LNCaP clone FGC (cell line): ENCODE results near the gene CEACAM7.
"Not testable (repeated sequence)": the region's sequence is repeated elsewhere in the genome, so short reads cannot be mapped to it uniquely, and the experiment has no call there.

Source experiments
- DNase-seq: peaks from one replicate; pipeline ENCODE4 v3.0.0-alpha.2; 2011; ENCODE audit warnings: low read depth
- H3K4me3 ChIP-seq: 2 replicates; pipeline ENCODE4 v1.5.1; 2011; ENCODE audit warnings: mild to moderate bottlenecking, low read depth, low read length, control low read depth
- TF ChIP-seq, protein P1 (sequence below): IDR thresholded peaks from 2 replicates; pipeline ENCODE4 v1.5.1; 2012; ENCODE audit warnings: mild to moderate bottlenecking; ENCODE audit not compliant: control insufficient read depth, insufficient read depth; ENCODE audit errors: extremely low read depth

CEACAM7 gene

DNA sequence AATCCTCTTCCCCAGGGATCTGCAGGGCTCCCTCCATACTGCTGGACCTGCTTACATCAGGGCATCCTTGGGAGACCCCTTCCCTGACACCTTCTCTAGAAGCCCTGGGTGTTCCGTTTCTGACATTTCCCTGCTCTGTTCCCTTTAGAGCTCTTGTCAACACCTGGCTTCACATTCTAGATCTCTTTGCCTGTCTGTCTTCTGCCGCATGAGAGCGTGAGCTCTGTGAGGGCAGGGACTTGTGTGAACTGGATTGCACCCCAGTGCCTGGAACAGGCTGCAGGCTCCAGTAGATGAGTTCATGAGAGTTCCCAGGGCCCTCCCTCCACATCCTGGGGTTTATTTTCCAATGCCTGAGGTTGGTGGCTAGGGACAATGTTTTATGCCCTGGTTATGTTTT is 651 bp downstream of the CEACAM7 start:
- DNase-seq = no peak
- no peak overlapping the region for H3K4me3 ChIP-seq
- TF ChIP-seq, protein P1, sequence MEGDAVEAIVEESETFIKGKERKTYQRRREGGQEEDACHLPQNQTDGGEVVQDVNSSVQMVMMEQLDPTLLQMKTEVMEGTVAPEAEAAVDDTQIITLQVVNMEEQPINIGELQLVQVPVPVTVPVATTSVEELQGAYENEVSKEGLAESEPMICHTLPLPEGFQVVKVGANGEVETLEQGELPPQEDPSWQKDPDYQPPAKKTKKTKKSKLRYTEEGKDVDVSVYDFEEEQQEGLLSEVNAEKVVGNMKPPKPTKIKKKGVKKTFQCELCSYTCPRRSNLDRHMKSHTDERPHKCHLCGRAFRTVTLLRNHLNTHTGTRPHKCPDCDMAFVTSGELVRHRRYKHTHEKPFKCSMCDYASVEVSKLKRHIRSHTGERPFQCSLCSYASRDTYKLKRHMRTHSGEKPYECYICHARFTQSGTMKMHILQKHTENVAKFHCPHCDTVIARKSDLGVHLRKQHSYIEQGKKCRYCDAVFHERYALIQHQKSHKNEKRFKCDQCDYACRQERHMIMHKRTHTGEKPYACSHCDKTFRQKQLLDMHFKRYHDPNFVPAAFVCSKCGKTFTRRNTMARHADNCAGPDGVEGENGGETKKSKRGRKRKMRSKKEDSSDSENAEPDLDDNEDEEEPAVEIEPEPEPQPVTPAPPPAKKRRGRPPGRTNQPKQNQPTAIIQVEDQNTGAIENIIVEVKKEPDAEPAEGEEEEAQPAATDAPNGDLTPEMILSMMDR = no peak

DNA sequence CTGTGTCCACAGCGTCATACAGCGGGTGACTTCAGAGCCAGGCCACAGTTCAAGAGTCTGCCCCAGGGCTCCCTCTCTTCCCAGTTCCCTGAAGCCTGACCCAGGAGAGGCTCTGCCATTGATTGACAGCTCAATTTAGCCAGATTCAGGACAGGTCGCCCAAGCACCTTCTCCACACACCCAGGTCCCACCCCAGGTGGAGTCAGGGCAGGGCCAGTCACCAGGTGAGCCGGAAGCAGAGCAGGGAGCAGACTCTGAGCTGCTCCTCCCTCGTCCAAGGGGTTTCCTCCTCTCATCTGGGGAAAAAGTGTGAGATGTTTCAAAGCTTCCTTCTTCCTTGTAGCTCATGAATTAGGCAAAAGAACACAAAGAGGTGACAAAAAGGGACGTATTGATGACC is 5.6 kb downstream of the CEACAM7 start:
- no peak overlapping the region for H3K4me3 ChIP-seq
- TF ChIP-seq, protein P1 = no peak
- no peak for DNase-seq

DNA sequence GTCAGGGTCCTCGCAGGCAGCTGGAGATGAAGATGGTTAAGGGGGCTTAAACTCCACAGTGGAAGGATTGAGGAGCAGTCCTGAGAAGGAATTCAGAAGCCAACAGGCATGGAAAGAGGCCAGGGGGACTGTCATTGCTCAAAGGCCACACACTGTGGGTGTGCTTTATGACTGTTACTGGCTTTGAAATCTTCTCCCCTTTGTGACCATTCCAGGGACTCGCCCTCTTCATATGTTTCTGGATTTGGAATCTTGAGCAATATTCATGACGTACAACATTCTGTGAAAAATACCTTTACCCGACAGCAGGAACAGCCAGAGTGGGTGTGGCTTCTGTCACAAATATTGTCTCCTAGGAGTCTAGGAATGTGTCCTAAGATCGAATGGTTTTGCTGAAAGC is 16.6 kb downstream of the CEACAM7 start:
- DNase-seq = no peak
- TF ChIP-seq, protein P1 = no peak
- H3K4me3 ChIP-seq = no peak overlapping the region

DNA sequence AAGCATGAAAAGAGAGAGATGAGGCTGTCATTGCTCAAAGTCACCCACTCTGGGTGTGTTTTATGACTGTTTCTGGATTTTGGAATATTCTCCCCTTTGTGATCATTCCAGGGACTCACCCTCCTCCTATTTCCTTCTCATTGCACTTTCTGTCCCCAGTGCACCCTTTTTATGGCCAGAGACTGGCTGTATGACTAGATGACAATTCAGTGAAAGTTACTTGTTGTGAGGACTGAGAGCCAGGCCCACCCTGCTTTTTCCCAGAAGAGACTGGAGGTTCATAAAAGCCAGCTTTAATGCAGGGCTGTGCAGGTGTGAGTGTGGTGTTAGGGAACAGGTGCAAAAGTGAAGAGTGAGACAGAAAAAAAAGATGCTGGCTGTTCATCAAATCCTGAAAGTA is 17.3 kb downstream of the CEACAM7 start:
- no peak overlapping the region for H3K4me3 ChIP-seq
- TF ChIP-seq, protein P1 = no peak
- no peak for DNase-seq

DNA sequence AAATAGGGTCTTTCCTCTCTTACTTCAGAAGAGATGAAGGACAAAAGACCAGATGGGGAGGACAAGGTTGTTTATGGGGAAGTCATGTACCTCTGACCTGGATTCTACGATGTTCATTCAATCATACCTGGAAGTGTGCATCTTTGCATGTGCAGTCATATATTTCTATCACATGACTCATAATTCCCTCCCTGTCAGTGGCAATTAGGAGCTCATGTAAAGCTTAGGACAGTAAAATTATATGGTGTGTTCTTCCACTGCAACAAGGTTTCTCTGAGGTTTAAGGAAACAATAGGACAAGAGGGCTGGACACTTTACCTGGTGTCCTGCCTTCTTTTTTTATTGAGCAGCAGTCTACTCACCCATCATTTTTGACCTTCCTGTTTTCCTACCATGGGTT is 19.8 kb downstream of the CEACAM7 start:
- no peak for DNase-seq
- no peak overlapping the region for H3K4me3 ChIP-seq
- TF ChIP-seq, protein P1 = no peak

DNA sequence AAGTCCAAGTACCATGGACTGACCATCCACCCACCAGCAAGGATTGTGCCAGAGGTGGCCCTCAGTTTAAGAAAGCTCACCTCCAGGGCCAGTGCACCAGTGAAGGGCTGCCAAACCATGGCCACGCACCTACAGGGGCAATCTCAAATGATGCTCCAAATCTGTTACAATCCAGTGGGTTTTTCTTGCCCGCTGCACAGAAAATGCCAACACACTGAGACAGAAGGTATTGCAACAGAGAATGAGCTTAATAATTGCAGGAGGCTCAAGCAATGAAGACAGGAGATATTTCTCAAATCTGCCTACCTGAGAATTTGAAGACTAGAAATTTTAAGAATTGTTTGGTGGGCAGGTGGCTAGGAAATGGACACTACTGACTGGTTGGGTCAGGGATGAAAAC is 22.0 kb downstream of the CEACAM7 start:
- no peak for DNase-seq
- TF ChIP-seq, protein P1 = no peak
- no peak overlapping the region for H3K4me3 ChIP-seq

DNA sequence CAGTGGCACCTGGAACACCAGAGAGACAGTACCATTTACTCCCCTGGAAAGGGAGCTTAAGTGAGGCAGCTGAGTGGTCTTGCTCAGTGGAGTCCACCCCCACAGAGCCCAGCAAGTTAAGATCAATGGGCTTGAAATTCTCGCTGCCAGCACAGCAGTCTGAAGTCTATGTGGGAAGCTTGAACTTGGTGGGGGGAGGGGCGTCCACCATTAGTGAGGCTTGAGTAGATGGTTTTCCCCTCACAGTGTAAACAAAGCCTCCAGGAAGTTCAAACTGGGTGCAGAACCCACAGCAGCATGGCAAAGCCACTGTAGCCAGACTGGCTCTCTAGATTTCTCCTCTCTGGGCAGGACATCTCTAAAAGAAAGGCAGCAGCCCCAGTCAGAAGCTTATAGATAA is 30.9 kb downstream of the CEACAM7 start:
- TF ChIP-seq, protein P1 = no peak
- DNase-seq = no peak
- no peak overlapping the region for H3K4me3 ChIP-seq

DNA sequence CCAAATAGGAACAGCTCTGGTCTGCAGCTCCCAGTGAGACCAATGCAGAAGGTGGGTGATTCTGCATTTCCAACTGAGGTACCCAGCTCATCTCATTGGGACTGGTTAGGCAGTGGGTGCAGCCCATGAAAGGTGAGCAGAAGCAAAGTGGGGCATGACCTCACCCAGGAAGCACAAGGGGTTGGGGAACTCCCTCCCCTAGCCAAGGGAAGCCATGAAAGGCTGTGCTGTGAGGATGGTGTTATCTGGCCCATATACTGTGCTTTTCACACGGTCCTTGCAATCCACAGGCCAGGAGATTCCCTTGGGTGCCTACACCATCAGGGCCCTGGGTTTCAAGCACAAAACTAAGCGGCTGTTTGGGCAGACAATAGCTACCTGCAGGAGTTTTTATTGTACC is 31.3 kb downstream of the CEACAM7 start:
- H3K4me3 ChIP-seq, DNase-seq: not testable (repeated sequence)
